ENCODE data around the gene EXOC4. TPM values are rescaled to one million over a fixed set of nuclear protein-coding genes. Genes with fewer than 3 reads are reported as not detected.

The EXOC4 gene
- total and polyA plus RNA-seq, 9 donors: 26.8 to 80.5 (median 70.7) TPM

- Histone ChIP-seq H3K36me3 (no peaks in the 10 kb centered on the region), H3K4me1 (ENCODE audit: insufficient read depth) (no peaks in the 10 kb centered on the region), H3K4me3 (no peak overlapping the region), H3K9me3 (no peaks in the 10 kb centered on the region), H3K27me3 (no peaks in the 10 kb centered on the region), H3K27ac (no peak overlapping the region)
- WGBS, 3 donors: 94 to 97% (median 97%) methylated on average over 2 of the region's 2 CpGs
- intact Hi-C loops (cut with DNase I): no loop called here
- TF ChIP-seq POLR2A (IDR thresholded peaks at IDR 0.05) (no peak), CTCF (IDR thresholded peaks at IDR 0.05) (no peak), EP300 (IDR thresholded peaks at IDR 0.05) (no peak)
- DNase-seq: no peak
Measured at GRCh38 chr7:134108802-134109201, 855.9 kb downstream of the EXOC4 start.

GRCh38 chr7:134113655-134114054 is 860.8 kb downstream of the EXOC4 start:
- Histone ChIP-seq H3K27ac (no peak overlapping the region), H3K4me1 (ENCODE audit: insufficient read depth) (no peaks in the 10 kb centered on the region), H3K36me3 (no peaks in the 10 kb centered on the region), H3K4me3 (no peak overlapping the region), H3K27me3 (no peaks in the 10 kb centered on the region), H3K9me3 (no peaks in the 10 kb centered on the region)
- no peak for DNase-seq
- intact Hi-C loops (cut with DNase I): loop anchor here in 1 of 4 donors (2.0 kb wide), 1 partner anchor 15 kb away; no protein-coding TSS in a partner anchor
- TF ChIP-seq CTCF (IDR thresholded peaks at IDR 0.05): no peak
- no peak for TF ChIP-seq EP300 (IDR thresholded peaks at IDR 0.05)
- no peak for TF ChIP-seq POLR2A (IDR thresholded peaks at IDR 0.05)

DNA sequence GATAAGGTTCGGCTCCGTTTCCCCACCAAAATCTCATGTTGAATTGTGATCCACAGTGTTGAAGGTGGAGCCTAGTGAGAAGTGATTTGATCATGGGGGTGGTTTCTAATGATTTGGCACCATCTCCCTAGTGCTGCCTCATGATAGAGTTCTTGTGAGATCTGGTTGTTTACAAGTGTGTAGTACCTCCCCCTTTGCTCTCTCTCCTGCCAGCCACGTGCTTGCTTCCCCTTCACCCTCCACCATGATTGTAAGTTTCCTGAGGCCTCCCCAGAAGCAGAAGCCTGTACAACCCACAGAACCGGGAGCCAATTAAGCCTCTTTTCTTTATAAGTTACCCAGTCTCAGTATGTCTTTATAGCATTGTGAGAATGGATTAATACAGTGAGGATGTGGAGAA is 862.1 kb downstream of the EXOC4 start:
- Histone ChIP-seq H3K4me1 (ENCODE audit: insufficient read depth) (no peaks in the 10 kb centered on the region), H3K9me3 (no peaks in the 10 kb centered on the region), H3K27me3 (no peaks in the 10 kb centered on the region), H3K4me3 (no peak overlapping the region), H3K27ac (no peak overlapping the region), H3K36me3 (no peaks in the 10 kb centered on the region)
- DNase-seq: no peak
- no peak for TF ChIP-seq EP300 (IDR thresholded peaks at IDR 0.05)
- TF ChIP-seq POLR2A (IDR thresholded peaks at IDR 0.05): no peak
- WGBS, 3 donors: 77 to 81% (median 80%) methylated on average over 4 of the region's 4 CpGs
- intact Hi-C loops (cut with DNase I): loop anchor here in 1 of 4 donors (2.0 kb wide), 1 partner anchor 16 kb away; no protein-coding TSS in a partner anchor

Small RNA genes within 50 kb of the gene (microRNA-seq; reads per million reads assigned to microRNA genes)
- 0 reads per million in 3 donors for gene MIR6133

Small RNA genes within 50 kb of the gene (small RNA-seq; reads per million reads assigned to genes)
- gene MIR6133: not detected

Other genes starting within 250 kb of the EXOC4 start
- 10 to 100 TPM; 31.4 to 45.2 (median 36.7) TPM for gene CHCHD3, start 171.0 kb upstream of the EXOC4 start, total RNA-seq
- gene CHCHD3, start 171.0 kb upstream of the EXOC4 start, polyA plus RNA-seq: 10 to 100 TPM; 31.8 to 59.1 TPM

All from ovary (tissue), 9 donors.